HG03135 (cell line): ENCODE results near the gene HEPN1.
"Not testable (repeated sequence)": the region's sequence is repeated elsewhere in the genome, so short reads cannot be mapped to it uniquely, and the experiment has no call there.

Experiments
- ATAC-seq: cut with Tn5 transposase; IDR thresholded peaks from one replicate; pipeline ENCODE4 v1.9.1; 2021; ENCODE audit warnings: mild to moderate bottlenecking, moderate library complexity; ENCODE audit not compliant: unreplicated experiment

The HEPN1 gene

DNA sequence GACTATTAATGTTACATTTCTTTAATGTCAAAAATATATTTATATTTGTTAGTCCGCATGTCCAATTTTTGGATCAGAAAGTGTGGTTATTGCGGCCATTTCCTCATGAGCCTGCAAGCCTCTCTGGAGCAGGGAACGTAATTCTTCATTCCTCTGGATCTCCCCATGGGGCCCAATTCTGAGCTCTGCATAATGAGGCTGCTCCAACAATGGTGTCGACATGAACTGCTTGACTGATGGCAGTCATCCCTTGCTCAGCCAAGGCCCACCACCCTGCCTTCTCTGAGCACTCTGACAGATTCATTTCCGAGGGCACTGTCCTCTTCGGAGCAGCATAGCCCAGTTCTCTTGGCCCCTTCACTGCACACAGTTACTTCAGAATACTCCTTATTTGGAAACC lies 19.9 kb downstream of the HEPN1 start:
- ATAC-seq = no peak

DNA sequence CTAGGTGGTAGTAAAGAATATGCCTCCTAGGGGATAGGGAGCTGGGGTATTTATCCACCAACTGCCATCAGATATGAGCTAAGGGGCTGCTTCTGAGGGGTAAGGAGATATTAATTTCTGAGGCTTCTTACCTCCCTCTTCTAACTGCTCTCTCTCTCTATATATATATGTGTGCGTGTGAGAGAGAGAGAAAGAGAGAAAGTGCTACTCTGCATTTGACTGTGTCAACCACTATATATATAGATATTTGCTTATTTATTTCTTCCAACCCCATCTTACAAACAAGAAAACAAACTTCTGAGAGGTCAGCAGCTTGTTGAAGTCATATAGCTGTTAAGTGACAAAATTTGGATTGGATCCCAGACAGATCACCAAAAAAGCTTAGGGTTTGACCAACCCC lies 22.7 kb downstream of the HEPN1 start:
- ATAC-seq = no peak

DNA sequence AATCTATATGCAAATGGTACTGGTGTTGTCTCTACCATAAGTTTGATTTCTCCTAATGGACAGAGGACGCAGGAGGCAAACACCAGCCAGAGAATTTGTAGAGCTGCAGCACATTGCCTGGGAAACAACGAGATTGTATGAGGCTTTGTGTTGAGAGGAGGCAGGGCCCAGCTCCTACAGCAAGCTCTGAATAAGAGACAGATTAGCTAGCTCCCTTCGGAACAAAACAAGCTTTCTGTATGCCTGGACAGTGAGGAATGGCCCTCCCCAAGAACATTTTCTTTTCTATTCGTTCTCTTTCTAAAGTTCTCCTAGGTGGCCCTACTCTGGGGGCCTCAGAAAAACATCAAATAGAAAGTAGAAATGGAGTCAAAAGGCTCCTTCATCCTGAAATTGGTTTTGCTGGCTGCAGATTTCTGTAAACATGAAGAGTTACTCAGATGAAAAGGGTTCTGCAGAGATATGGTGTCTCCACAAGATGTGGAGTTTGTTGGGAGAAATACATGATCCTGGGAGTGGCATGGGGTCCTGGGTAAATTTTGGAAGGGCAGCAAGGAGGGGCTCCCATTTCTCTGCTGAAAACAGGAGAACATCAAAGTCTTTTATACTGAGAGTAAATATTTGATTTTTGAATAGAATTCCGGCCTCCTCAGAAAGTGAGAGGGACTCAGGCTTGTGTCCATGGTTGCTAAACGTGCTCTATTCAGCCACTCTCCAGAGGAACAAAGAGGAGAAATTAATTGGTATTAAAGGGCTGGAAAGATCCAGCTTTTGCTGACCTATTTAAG lies 23.6 kb downstream of the HEPN1 start:
- ATAC-seq = no peak

DNA sequence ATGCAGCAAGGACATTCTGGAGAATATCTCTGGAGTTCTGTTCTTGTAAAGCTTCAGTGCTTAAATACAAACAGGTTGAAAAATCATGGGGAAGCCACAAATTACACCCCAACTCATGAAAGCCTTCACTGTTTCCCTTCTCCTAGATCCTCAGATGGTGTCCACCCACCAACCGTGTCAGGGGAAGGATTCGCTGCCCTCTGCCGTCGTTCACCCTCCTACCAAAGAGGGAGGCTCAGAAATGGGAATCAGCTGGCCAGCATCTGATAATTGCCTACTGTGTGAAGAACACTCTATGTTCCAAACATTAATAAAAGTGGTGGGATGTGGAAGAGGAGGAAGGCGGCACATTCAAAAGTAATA lies 24.2 kb downstream of the HEPN1 start:
- no peak for ATAC-seq

DNA sequence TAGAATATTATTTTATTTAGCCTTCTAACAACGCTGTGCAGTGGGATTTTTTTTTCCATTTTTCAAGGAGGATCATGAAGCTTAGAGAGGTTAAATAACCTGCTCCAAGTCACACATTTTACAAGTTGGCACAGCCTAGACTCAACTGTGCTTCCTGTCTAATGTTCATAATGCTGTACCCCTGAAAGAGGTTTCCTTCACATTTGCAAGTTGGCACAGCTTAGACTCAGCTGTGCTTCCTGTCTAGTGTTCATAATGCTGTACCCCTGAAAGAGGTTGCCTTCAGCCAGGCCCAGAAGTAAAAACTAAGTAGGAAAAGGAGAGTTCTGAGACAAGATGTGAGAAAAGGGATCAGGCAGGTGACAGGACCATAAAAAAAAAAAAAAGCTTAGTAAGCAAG lies 24.7 kb downstream of the HEPN1 start:
- ATAC-seq = no peak

DNA sequence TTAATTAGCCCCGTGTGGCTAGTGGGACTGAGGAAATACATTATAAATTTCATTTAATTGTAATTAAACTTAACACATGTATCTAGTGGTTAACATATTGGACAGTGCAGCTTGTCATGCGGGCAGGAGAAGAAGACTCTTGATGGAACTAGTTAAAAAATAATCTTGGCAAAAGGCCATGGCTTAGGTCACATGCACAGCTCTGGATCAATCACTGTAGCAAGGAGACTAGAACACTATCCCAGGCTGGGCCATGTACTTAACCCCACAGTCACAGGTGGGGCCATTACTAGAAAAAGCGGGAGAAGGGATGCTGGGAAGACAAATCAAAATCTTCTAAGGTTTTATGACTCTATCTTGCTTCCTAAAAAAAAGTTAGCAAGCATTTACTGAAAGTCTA lies 25.5 kb downstream of the HEPN1 start:
- ATAC-seq = no peak

DNA sequence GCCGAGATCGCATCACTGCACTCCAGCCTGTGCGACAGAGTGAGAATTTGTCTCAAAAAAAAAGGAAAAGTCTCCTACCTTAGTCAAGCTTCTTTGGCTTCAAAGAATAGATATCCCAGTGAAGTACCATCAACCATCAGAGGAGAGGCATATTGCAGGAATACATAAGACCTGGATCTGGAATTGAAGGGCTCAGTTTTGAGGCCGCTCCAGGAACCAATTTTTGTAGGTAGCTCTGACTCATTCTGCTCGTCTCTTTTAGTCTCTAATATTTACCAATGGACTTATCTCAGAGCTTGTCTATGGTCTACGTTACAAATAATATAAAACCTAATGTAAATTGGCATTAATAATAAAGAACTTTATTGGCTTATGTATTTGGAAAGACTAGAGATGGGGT lies 26.8 kb downstream of the HEPN1 start:
- no peak for ATAC-seq

DNA sequence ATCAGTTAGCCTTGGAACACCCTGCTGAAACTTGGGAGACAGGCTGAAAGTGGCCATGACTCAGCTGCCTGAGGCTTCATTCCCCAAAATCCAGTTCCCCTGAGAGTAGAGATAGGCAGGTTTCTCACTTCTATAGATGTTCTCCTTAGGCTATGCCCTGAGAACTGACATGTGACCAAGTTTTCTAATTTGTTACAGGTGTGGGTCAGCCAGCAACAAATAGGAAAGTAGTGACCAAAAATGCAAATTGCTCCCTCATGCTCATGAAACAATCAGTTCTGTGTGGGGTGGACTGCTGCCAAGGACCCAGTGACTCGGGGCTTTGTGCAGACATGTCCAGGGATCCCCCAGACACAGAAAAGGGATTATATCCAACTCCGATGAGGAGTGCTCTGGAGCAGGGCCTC lies 27.7 kb downstream of the HEPN1 start:
- ATAC-seq = no peak

DNA sequence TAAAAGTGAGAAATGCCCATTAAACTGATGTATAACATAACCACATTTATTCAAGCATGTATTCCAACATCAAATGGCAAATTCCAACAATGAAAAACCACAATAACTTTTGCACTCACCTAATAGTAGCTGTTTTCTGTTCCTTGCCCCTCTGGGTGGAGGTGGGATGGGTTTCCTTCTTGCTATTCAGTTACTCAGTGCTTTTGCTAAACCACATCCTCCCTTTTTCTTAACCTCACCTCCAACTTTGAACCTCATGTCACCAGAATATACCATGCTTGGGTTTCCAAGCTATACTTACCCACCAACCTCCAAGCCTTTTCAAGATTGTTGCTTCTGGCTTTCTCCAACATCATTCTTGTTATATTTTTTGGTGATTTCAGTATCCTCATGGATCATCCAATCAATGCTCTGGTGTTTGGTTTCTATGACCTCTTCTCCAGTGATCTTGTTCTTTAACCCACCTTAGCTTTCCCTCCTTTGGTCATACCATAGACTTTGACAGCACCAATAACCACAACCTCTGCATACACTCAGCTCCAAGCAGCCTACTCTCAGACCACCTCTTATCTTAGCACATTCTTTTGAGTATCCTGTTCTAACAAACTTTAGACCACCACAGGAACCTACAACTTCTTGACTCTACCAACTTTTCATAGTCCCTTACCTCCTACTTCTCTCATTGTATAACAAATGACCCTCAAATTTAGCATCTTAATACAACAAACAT lies 31.7 kb downstream of the HEPN1 start:
- no peak for ATAC-seq

DNA sequence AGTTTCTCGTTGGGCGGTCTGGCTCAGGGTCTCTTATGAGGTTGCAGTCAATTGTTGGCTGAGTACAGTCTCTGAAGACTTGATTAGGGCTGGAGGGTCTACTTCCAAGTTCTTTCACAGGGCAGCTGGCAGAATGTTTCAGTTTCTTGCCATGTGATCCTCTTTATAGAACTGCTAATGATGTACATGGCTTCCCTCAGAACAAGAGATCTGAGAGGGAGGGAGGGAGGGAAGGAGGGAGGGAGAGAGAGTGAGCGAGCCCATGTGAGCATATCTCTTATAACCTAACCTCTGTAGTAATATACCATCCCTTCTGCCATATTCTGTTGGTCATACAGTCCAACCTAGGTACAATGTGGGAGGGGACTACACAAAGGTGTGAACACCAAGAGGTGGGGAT lies 32.3 kb downstream of the HEPN1 start:
- ATAC-seq = no peak

DNA sequence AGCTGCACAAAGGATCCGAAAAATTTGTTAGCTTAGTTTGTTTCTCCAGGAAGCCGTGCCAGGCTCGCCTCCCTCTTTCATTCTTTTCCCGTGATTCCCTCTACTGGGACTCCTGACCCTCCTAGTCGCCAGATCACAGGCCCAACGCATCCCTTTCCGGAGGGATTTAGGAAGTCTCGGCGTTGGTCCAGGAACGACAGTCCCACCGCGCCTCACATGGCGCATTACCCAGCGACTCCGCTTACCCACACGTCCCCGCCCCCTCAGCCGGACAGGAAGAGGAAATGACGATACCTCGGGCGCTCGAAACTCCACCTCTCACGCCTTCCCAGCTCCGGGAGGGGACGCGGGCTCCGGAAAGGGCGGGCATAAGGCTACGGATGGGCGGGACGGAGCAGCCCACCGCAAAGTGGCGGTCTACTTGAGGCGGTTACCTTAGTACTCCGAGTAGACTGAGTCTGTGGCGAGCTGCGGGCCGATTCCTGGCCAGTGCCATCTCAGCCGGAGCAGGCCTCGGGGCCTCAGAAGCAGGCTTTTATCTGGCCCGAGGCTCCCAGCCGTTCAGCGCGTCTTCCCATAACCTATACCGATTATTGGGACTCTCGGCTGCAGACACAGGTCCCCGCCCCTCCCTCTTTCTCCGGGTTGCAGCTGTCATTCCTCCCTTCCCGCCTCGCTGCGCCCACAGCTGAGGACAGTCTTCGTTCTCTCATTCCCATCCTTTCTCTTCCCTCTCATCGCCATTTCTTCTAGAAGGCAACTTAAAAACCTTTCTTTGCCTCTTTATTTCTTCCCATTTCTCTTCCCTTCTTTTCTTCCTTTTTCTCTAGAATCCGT lies 34.9 kb downstream of the HEPN1 start, which contains the start of gene CCDC15:
CCDC15 (plus strand) TSS at position 450 of the 837 bp plus-strand sequence. CDS start 531 bp downstream, outside the sequence.
- ATAC-seq = peak; percentile 99

DNA sequence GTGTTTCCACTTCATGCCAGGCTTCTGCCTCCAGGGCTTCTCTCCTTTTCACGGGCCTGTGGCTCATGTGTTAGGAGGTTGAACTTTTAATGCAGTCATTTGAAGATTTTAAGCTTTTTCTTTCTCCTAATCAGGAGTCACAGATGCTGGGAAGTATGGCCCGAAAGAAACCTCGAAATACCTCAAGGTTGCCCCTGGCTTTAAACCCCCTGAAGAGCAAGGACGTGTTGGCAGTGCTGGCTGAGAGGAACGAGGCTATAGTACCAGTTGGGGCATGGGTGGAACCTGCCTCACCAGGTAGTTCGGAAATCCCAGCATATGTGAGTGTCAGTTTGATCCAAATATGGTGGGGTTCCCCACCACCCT lies 35.5 kb downstream of the HEPN1 start:
- ATAC-seq = no peak

DNA sequence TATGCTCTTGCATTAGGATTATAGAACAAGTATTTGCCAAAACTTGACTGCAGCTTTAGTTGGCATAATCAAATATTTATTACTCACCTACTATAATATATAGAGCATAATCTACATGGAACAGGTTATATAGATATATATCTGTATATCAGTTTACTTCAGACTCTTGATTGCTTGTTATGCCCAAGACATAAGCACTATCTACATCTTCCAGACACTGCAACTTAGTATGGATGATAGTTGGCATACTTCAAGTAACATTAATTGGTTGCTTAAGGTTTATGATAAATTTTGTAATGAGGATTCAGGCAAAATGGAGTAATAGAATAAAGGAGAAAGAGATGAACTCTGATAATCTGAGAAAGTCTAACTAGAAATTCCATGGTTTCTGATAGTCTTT lies 36.0 kb downstream of the HEPN1 start:
- ATAC-seq = no peak

DNA sequence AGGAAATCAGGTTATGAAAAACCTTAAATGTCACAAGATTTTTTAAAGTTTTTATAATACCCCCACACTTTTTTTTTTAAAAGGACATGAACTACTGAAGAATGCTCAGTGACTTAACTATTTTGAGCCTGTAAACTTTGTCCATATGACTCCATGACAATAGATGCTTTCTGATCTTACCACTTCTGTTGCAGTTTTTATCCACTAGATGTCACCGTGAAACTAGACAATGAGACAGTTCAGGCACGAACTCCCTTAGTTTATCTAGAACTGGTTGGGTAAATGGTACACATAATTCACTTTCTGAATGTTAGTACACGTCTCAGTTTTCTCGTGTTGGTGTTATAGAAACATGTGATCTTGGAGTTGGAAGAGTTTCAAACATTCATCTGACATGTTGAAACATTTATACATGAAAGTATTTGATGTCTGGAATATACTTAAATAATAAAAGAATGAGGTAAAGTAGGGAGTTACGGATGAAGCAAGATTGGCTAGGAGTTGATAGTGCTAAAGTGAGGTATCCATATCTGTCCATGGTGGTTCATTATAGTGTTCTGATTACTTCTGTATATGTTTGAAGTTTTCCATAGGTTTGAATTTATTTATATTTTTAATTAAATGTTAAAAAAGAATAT lies 43.0 kb downstream of the HEPN1 start:
- ATAC-seq = peak; percentile 89

DNA sequence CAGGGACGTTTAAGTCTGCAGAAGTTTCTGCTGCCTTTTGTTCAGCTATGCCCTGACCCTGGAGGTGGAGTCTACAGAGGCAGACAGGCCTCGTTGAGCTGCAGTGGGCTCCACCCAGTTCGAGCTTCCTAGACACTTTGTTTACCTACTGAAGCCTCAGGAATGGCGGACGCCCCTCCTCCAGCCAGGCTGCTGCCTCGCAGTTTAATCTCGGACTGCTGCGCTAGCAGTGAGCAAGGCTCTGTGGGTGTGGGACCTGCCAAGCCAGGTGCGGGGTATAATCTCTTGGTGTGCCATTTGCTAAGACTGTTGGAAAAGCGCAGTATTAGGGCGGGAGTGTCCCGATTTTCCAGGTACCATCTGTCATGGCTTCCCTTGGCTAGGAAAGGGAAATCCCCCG lies 49.1 kb downstream of the HEPN1 start:
- ATAC-seq = not testable (repeated sequence)
